ENCODE results near the gene POU6F2.
A peak's percentile ranks its signal among the peaks of the same experiment; 100 is the strongest.

Gene POU6F2

DNA sequence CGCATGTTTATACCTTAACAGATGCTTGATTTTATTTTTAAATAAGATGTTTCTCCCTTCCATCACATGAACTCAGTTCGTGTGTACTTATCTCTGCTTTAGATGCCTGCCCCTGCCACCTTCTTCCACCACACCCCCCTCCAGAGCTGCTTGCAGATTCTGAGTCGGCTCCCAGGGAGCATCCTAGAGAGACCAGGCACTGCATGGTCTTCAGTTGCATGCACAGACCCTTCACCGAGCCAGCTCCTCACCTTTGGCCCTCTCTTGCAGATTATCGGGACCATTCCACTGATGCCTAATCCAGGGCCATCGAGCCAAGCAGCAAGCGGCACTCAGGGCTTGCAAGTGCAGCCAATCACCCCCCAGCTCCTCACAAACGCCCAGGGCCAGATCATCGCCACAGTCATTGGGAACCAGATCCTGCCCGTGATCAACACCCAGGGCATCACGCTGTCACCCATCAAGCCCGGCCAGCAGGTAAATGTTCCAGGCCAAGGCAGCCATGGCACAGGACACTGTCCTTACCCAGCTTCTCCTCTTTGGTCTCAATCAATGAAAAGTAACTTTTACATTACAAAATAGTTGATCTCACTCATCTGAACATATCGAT lies 455.2 kb downstream of the POU6F2 start:
- DNase-seq = no peak

DNA sequence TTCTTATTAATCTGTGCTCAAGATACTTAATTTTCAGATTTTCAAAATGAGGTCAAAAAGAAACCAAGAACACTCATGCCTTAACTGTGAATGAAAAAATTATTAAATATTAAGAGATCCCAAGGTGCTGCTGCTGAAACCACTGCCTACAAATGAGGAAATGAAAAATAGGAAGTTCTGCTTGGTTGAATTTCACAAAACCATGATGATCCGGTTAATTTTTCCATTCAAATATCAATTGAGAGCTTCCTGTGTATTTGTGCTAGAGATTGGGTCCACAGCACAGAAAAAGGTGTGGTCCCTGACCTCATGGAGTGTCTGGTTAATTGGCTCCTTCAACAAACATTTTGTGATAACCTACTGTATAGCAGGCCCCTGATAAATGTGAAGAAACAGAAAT lies 455.8 kb downstream of the POU6F2 start:
- DNase-seq = no peak

DNA sequence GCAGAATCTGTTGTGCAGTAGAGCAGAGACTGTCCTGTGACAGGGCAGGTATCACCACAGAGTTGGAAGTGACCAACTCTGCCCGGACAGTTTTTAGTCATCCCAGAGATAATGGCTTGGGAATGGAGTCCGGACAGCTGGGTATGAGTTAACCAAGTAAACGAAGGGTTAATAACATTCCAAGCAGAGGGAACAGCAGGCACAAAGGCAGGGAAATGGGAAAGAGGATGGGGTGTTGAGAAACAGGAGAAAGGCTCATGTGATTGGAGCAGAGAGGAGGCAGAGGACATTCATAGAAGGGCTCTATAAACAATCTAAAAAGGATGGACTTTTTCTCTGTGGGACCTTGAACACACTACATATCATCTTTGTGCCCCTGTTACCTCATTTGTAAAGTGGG lies 456.3 kb downstream of the POU6F2 start:
- DNase-seq = no peak

DNA sequence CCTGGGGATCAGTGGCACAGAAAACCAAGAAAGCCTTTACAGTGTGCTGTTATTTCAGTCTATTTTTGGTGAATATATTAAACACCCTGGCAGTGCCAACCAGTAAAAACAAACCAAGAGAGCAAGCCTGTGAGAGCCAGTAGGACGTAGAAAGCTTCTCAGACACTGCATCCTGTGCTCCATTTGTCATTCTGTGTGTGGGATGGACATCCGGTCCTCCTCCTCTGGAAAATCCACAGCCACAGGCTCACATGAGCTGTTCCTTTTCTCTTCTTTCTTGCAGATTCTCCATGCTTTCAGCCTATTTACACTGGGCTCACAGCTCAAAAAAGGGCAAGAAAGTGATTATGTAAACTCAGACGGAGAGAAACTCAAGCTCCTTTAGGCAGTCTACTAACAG lies 468.8 kb downstream of the POU6F2 start:
- DNase-seq = peak in 1 of 56 donors; percentile 47

DNA sequence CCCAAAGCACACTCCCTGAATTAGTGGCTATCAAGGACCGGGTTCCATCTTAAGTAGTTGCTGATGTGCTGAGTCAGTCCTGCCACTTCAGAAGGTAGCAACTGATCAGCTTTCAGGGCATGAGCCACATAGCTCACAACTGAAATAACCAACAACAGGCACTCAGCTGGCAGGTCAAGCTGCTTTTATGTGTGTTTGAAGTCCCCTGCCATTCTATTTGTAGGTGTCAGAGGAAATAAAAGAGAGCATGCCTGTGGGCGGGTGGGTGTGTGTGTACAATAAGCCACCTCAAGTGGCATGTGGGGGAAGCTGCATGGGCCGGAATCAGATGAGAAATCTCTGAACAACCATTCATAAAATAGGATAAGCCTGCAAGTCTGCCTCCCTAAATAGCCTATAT lies 474.2 kb downstream of the POU6F2 start:
- no peak for DNase-seq

- peak in 1 of 56 donors; percentile 18 for DNase-seq
Observed at GRCh38 chr7:39453743-39454355, 476.1 kb downstream of the POU6F2 start.

GRCh38 chr7:39458061-39458745 lies 480.5 kb downstream of the POU6F2 start:
- DNase-seq = no peak

GRCh38 chr7:39459636-39460035 lies 481.9 kb downstream of the POU6F2 start:
- DNase-seq = no peak

- DNase-seq = no peak
Observed at GRCh38 chr7:39460486-39460885, 482.8 kb downstream of the POU6F2 start.

DNA sequence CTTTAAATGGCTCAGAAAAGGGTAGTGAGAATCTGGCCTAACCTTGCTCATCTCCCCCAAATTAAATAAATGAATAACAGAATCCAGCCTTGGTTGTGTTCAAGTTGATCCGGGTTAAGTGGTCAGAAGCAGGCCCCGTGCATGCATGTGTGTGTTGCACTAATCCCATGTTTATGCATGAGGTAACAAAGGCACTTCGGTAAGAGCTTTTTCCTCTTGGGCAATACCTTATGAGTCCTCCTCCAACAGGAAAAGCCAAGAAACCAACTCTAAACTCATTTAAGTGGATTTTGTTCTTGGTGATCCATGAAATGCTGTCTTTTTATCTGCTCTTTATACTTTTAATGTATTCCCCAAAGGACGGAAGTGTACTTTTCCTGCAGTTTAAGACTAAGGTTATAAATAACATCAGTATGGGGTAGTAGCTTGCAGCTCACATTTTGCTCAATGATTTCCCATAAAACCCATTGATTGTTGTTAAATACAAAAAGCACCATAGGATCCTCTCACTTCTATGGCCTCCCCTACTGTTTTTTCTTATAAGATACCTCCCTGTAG lies 483.6 kb downstream of the POU6F2 start:
- no peak for DNase-seq

GRCh38 chr7:39463252-39463651 lies 485.5 kb downstream of the POU6F2 start:
- DNase-seq = no peak

DNA sequence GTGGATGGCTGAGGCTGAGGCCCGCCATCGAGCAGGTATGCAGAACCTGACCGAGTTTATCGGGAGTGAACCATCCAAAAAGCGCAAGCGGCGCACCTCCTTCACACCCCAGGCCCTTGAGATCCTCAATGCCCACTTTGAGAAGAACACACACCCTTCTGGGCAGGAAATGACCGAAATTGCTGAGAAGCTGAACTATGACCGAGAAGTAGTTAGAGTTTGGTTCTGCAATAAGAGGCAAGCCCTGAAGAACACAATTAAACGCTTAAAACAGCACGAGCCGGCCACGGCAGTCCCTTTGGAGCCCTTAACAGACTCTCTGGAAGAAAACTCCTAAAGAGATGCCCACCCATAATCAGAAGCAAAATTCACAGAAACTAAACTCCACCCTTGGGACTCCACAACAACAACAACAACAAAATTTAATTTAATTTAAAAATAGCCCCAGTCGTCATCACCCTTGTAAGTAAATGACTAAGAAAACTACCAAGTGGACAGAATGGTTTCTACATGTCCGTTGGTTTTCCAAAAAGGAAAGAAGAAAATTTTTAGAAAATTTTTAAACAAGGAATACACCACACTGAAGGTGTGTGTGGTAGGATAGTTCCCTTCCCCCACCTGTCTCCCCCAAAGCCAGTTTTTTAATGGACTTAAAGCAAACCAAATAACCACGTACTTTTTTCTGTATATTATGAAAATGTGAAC lies 486.8 kb downstream of the POU6F2 start:
- DNase-seq = no peak

DNA sequence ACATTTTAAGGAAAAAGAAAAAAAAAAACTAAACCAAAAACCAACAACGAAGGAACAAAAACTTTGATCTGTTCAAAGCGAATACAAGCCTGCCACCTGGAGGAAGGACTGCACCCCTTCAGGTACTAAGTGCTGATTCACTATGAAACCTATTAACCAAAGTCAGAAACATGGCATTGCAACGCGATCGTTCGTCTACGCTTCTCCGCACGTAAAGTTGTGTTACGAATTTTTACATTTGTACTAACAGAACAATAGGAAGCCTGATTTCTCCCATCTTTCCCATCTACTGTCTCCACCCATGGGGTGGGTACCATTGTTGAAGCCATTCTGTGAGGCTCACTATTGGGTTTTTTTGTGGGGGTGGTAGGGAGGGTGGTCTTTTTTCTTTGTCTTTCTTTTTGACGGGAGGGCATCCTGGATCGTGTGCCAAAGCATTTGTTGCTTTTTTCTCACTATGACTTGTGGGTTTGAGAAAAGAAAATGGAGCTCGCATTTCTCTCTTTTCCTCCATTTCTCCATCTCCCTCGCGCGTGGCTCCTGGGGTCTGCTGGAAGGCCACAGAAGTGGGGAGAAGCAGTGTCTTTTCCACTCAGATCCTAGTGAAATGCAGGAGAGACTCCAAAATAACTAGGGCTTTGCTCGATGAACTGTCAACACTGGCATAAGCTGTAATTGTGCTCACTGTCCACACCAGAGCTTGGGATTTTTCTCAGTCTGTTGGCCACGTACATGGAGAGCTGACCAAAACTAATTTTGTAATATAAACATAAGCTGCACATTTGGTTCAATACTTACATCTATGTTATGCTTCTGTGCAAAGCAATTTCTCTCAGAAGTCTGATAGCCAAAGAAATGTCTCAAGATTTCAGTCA lies 487.6 kb downstream of the POU6F2 start:
- peak in 12 of 56 donors; percentile 0 to 46 (median 5) for DNase-seq

GRCh38 chr7:39468261-39468660 lies 490.6 kb downstream of the POU6F2 start:
- DNase-seq = no peak

- DNase-seq = no peak
Observed at GRCh38 chr7:39468808-39469374, 491.2 kb downstream of the POU6F2 start.

DNA sequence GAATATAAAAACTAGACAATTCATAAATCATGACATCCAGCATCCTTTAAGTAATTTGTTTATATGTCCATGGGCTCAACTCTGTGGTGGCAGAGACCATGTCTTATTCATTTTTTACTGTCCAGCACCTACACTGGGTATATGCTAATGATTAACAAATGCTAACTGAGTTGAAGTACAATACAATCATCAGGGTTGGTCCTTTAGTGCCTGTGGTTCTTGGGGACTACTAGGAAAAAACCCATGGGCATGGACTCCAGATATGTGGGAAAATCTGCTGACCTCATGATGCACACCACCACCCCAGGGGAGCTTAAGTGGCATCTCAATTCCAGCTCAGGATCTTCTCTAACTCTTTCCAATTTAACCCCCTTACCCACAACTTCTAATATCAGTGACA lies 503.2 kb downstream of the POU6F2 start:
- DNase-seq = no peak

DNA sequence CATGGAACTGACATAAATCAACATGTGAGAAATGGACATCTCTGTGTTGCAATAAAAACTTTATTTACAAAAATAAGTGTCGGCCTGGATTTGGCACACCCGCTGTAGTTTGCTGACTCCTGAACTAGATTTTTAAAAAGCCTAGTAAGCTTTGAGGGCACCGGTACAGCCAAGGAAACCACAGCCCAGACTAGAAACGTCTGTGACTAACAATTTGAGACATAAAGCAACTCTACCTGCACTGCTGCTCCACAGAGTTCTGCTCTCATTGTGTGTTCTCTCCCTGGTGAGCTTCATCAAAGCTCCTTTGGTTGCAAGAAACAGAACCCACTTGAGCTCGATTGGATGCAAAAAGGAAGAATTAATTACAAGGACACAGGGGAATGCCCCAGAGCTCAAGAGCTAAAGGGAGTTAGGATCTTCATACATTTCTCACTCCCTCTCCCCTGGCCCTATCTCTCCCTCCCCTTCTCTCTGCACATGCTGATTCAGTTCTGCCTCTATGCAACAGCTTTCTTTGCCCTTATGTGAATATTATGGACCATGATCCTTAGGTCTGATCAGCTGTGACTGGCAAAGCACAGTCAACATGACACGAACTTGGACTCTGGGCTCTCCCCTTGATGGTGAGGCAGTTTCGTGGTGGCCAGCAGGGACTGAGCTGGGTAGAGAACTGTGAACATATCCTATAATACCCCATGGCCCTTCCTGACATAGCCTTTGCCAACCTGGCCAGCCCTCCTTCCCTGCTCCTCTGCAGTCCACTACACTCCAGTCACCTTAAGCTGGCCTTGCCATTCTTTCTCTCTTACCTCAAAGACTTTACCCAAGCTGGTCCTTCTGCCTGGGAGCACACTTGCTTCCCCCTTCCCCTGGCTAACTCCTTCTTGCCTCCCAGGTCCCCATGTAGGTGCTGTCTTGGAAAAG lies 511.0 kb downstream of the POU6F2 start:
- DNase-seq = no peak

GRCh38 chr7:39490296-39490695 lies 512.6 kb downstream of the POU6F2 start:
- DNase-seq = no peak

GRCh38 chr7:39493934-39494333 lies 516.2 kb downstream of the POU6F2 start:
- no peak for DNase-seq

Data from amygdala (tissue), 56 donors.